Activated CD4-positive, alpha-beta T cell treated with anti-CD3 and anti-CD28 coated beads, Interleukin-2, amount 10 ng/mL, durations not matched to agents 24 days and 14 days (primary cell): ENCODE data around the gene LIPH. TPM values are rescaled to one million over a fixed set of nuclear protein-coding genes. Genes with fewer than 3 reads are reported as not detected.

Experiments used
- DNase-seq: peaks from one replicate; pipeline ENCODE4 v3.0.0; 2022
- H3K27ac Mint-ChIP-seq: one replicate; pipeline ENCODE4 v1.8.0; 2022; ENCODE audit warnings: mild to moderate bottlenecking, mixed read lengths
- H3K27me3 Mint-ChIP-seq: one replicate; pipeline ENCODE4 v1.8.0; 2022; ENCODE audit warnings: mixed read lengths
- H3K36me3 Mint-ChIP-seq: one replicate; pipeline ENCODE4 v1.8.0; 2022; ENCODE audit warnings: low read depth, mild to moderate bottlenecking, mixed read lengths
- H3K4me1 Mint-ChIP-seq: one replicate; pipeline ENCODE4 v1.8.0; 2021; ENCODE audit warnings: mixed read lengths
- H3K4me3 Mint-ChIP-seq: one replicate; pipeline ENCODE4 v1.8.0; 2022; ENCODE audit warnings: mild to moderate bottlenecking, moderate library complexity, mixed read lengths
- H3K9me3 Mint-ChIP-seq: one replicate; pipeline ENCODE4 v1.8.0; 2021; ENCODE audit warnings: mixed read lengths
- intact Hi-C: fragments of 100-400 bp; cut with micrococcal nuclease; formaldehyde crosslinking; loops from one replicate; pipeline ENCODE4 v1.15.1; 2023
- total RNA-seq: library from RNA; stranded (reverse); gene quantifications from 2 replicates; pipeline ENCODE4 v1.2.3, GENCODE V29; 2022

The LIPH gene
- total RNA-seq, 1 donor from 2014 or later: not detected

DNA sequence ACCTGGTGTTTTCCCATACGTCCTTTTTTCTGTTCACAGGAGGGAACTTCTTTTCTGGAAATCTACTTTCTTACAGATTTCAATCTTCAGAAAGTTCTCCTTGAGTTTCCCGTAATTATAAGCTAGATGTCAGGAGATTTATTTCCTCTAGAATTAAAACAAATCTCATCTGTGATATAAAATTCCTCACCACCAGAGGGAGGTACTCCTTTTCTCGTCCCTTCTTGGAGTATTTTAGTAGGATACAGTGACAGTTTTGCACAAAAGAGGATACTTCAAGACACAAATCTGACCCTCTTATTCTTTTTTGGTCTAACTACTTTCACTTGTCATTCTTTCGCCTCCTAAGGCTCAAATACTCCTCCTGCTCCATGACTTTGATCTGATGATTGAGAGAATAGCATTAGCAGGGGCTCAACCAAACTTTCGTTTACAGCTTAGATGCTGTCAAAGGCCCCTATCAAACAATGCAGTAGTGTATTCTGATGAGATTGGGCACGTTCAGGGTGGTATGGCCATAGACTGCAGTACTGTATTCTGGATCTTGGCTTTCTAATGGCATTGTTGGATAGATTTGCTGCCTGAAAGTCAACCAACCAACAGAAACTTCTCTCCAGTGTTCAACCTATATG lies 91.6 kb downstream of the LIPH start:
- Mint-ChIP-seq H3K27ac (no peak overlapping the region), H3K4me1 (no peaks in the 10 kb centered on the region), H3K9me3 (no peaks in the 10 kb centered on the region), H3K27me3 (no peaks in the 10 kb centered on the region), H3K36me3 (no peaks in the 10 kb centered on the region), H3K4me3 (no peak overlapping the region)
- DNase-seq: no peak
- intact Hi-C loops: no loop called here

DNA sequence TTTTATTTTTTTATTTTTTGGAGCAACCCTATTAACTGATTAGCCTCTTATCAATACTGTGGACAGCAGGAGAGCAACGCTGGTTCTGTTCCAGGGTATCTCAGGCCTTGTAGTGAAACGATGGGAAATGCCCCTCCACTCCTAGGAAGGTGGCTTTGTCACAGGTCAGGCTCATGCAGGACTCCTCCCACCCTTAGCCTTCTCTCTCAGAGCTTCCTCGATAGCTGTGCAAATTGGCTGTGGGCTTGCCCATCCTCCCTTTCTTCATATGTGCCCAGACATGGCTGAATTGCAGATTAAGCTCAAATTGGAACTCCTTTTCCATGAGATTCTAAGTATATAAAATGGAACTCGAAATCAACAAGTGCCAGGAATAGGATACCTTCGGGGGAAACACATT lies 92.1 kb downstream of the LIPH start:
- H3K9me3 Mint-ChIP-seq: no peaks in the 10 kb centered on the region
- DNase-seq: no peak
- no peaks in the 10 kb centered on the region for H3K4me1 Mint-ChIP-seq
- intact Hi-C loops: no loop called here
- no peak overlapping the region for H3K4me3 Mint-ChIP-seq
- no peaks in the 10 kb centered on the region for H3K36me3 Mint-ChIP-seq
- no peak overlapping the region for H3K27ac Mint-ChIP-seq
- no peaks in the 10 kb centered on the region for H3K27me3 Mint-ChIP-seq

DNA sequence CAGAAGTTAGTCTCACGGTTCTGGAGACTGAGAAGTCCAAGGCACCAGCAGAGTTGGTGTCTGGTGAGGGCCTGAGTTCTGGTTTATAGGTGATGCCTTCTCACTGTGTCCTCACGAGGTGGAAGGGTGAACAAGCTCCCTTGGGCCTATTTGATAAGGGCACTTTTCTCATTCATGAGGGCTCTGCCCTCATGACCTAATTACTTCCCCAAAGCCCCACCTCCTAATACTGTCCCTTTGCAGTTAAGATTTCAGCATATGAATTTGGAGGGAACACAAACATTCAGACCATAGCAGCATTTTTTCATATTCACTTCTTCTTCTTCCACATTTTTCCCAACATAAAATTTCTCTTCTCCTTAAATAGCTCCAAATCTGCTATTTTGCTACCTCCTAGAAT lies 95.0 kb downstream of the LIPH start:
- H3K9me3 Mint-ChIP-seq: no peaks in the 10 kb centered on the region
- no peak overlapping the region for H3K4me3 Mint-ChIP-seq
- H3K36me3 Mint-ChIP-seq: no peaks in the 10 kb centered on the region
- intact Hi-C loops: no loop called here
- H3K4me1 Mint-ChIP-seq: no peaks in the 10 kb centered on the region
- DNase-seq: no peak
- no peaks in the 10 kb centered on the region for H3K27me3 Mint-ChIP-seq
- H3K27ac Mint-ChIP-seq: no peak overlapping the region

Other genes starting within 250 kb of the LIPH start
- gene MAP3K13, start 189.5 kb downstream of the LIPH start, total RNA-seq: 11.3 and 14.5 TPM in 2 replicates
- 25.4 and 25.8 TPM in 2 replicates for gene TMEM41A, start 53.6 kb downstream of the LIPH start, total RNA-seq
- 37.8 and 41.9 TPM in 2 replicates for gene SENP2, start 33.7 kb upstream of the LIPH start, total RNA-seq